Trophoblast cell (in vitro differentiated cells and primary cell): ENCODE results near the gene POLR3K.
"Not testable (repeated sequence)": the region's sequence is repeated elsewhere in the genome, so short reads cannot be mapped to it uniquely, and the experiment has no call there.

ENCODE experiments used
- DNase-seq, 2 donors: peaks; one replicate each; pipeline ENCODE4 v3.0.0-alpha.2; 2016
- H2AFZ ChIP-seq: 2 replicates; pipeline ENCODE4 v1.6.1; 2013; ENCODE audit warnings: low read length, moderate library complexity, mild to moderate bottlenecking; ENCODE audit not compliant: insufficient read depth, poor library complexity
- H2AK5ac ChIP-seq: 2 replicates; pipeline ENCODE4 v1.6.1; 2013; ENCODE audit warnings: mild to moderate bottlenecking, low read length
- H2BK120ac ChIP-seq: 2 replicates; pipeline ENCODE4 v1.6.1; 2013; ENCODE audit warnings: low read length, mild to moderate bottlenecking, moderate library complexity; ENCODE audit not compliant: insufficient read depth, poor library complexity
- H2BK12ac ChIP-seq: 2 replicates; pipeline ENCODE4 v1.6.1; 2013; ENCODE audit warnings: mild to moderate bottlenecking, low read length, moderate library complexity
- H2BK5ac ChIP-seq: 2 replicates; pipeline ENCODE4 v1.6.1; 2013; ENCODE audit warnings: low read length, low read depth, moderate library complexity, mild to moderate bottlenecking; ENCODE audit not compliant: poor library complexity
- H3K14ac ChIP-seq: 2 replicates; pipeline ENCODE4 v1.6.1; 2013; ENCODE audit warnings: mild to moderate bottlenecking, low read length
- H3K18ac ChIP-seq: 2 replicates; pipeline ENCODE4 v1.6.1; 2013; ENCODE audit warnings: mild to moderate bottlenecking, low read length
- H3K23ac ChIP-seq: 2 replicates; pipeline ENCODE4 v1.6.1; 2013; ENCODE audit warnings: low read length
- H3K27ac ChIP-seq: 2 replicates; pipeline ENCODE4 v1.5.1; 2013; ENCODE audit warnings: low read depth, mild to moderate bottlenecking, inconsistent platforms, low read length, moderate library complexity
- H3K27me3 ChIP-seq: 2 replicates; pipeline ENCODE4 v1.6.1; 2013; ENCODE audit warnings: inconsistent platforms, mild to moderate bottlenecking, low read length, moderate library complexity; ENCODE audit not compliant: insufficient read depth
- H3K36me3 ChIP-seq, 2 experiments: 1 replicate in 1 of 2; 2 replicates in 1 of 2; pipeline ENCODE4 v1.6.1; 2013; ENCODE audit warnings: low read length in 2 of 2, mild to moderate bottlenecking in 2 of 2, moderate library complexity in 1 of 2; ENCODE audit not compliant: insufficient read depth in 2 of 2, control insufficient read depth in 1 of 2
- H3K4ac ChIP-seq: 2 replicates; pipeline ENCODE4 v1.6.1; 2013; ENCODE audit warnings: low read depth, mild to moderate bottlenecking, low read length, moderate library complexity
- H3K4me1 ChIP-seq, 2 experiments: 1 replicate in 1 of 2; 2 replicates in 1 of 2; pipeline ENCODE4 v1.6.1; 2013; ENCODE audit warnings: low read length in 2 of 2, mild to moderate bottlenecking in 2 of 2, moderate library complexity in 1 of 2; ENCODE audit not compliant: insufficient read depth in 2 of 2, control insufficient read depth in 1 of 2
- H3K4me2 ChIP-seq: 2 replicates; pipeline ENCODE4 v1.6.1; 2013; ENCODE audit warnings: inconsistent platforms, mild to moderate bottlenecking, low read length, moderate library complexity
- H3K4me3 ChIP-seq: 2 replicates; pipeline ENCODE4 v1.5.1; 2013; ENCODE audit warnings: mild to moderate bottlenecking, low read depth, low read length, inconsistent platforms
- H3K79me1 ChIP-seq: one replicate; pipeline ENCODE4 v1.6.1; 2013; ENCODE audit warnings: low read length
- H3K79me2 ChIP-seq: 2 replicates; pipeline ENCODE4 v1.6.1; 2013; ENCODE audit warnings: low read length, mild to moderate bottlenecking; ENCODE audit not compliant: control insufficient read depth, insufficient read depth, poor library complexity
- H3K9ac ChIP-seq: 2 replicates; pipeline ENCODE4 v1.6.1; 2013; ENCODE audit warnings: mild to moderate bottlenecking, low read length
- H3K9me3 ChIP-seq: 2 replicates; pipeline ENCODE4 v1.6.1; 2013; ENCODE audit warnings: low read depth, mild to moderate bottlenecking, control low read depth, inconsistent platforms, low read length; ENCODE audit not compliant: insufficient read depth
- H4K12ac ChIP-seq: 2 replicates; pipeline ENCODE4 v1.6.1; 2013; ENCODE audit warnings: low read depth, mild to moderate bottlenecking, low read length, moderate library complexity
- H4K8ac ChIP-seq: 2 replicates; pipeline ENCODE4 v1.6.1; 2013; ENCODE audit warnings: low read depth, mild to moderate bottlenecking, low read length, moderate library complexity
- H4K91ac ChIP-seq: one replicate; pipeline ENCODE4 v1.6.1; 2013; ENCODE audit warnings: low read depth, mild to moderate bottlenecking, low read length, moderate library complexity
- WGBS: extraction: QIAGEN DNeasy Blood & Tissue Kit; methylation state at CpG from one replicate; pipeline ENCODE4 v1.1.7; 2013; ENCODE audit warnings: missing lambda C conversion rate; ENCODE audit not compliant: insufficient read length, insufficient coverage; ENCODE audit errors: extremely low coverage; 5-methylcytosine and 5-hydroxymethylcytosine counted together

POLR3K gene

DNA sequence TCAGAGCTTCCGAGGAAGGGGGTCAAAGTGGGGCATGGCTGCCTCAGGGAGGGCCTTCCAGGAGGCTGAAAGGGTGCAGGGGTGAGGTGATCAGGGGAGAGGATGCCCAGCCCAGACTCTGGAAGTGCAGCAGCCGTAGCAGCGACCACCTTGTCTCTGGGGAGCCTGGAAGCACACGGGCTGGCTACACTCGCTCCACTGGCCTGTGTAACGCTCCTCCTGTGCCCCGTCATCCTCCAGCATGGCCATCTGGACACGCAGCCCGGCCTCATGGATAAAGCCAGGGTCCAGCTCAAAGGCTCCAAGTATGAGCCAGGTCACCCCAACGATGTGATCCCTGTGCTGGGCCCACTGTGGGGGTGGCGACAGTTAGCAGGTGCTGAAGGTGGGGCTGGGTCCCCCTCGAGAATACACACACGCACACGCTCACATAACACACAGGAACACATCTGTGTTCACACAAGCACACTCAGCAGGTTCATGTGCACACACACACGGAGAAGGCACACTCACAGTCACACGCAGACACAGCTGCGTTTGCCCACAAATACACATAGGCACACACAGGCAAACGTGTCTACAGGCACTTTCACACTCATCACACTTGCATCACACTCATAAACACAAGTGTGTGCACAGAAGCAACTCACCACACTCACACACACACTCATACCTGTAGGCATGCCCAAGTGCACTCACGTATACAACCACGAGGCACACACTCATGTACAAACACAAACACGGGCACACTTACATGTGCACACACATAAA lies 19.3 kb downstream of the POLR3K start:
- Histone ChIP-seq H2BK12ac (no peak overlapping the region), H3K27me3 (no peaks in the 10 kb centered on the region), H3K4me3 (no peak overlapping the region), H2BK120ac (no peak overlapping the region), H3K36me3 (no peaks in the 10 kb centered on the region), H3K14ac (no peak overlapping the region), H3K79me2 (no peaks in the 10 kb centered on the region), H3K4me2 (no peak overlapping the region), H3K18ac (no peak overlapping the region), H3K9ac (no peak overlapping the region), H4K91ac (no peak overlapping the region), H3K9me3 (peaks cover 2% of the 10 kb centered on the region), H3K4me1 (no peaks in the 10 kb centered on the region), H3K4ac (no peak overlapping the region), H2AFZ (no peak overlapping the region), H2BK5ac (no peak overlapping the region), H3K23ac (no peak overlapping the region), H3K79me1 (no peaks in the 10 kb centered on the region), H3K27ac (no peak overlapping the region), H4K12ac (no peak overlapping the region), H2AK5ac (no peak overlapping the region), H4K8ac (no peak overlapping the region)
- DNase-seq: no peak
- no CpG with 5 or more reads among the region's 21 CpGs for WGBS

GRCh38 chr16:33154-33876 lies 20.1 kb downstream of the POLR3K start:
- not testable (repeated sequence) for H3K79me2 ChIP-seq, H4K12ac ChIP-seq, H3K4me2 ChIP-seq, H3K4ac ChIP-seq, H3K23ac ChIP-seq, H3K18ac ChIP-seq, H2AK5ac ChIP-seq, H3K79me1 ChIP-seq, H3K14ac ChIP-seq, H3K27me3 ChIP-seq, H3K4me3 ChIP-seq, DNase-seq, H2BK5ac ChIP-seq, H3K9me3 ChIP-seq, H3K9ac ChIP-seq, H4K8ac ChIP-seq, H3K4me1 ChIP-seq, H2AFZ ChIP-seq, H3K27ac ChIP-seq, H3K36me3 ChIP-seq, H2BK12ac ChIP-seq, H2BK120ac ChIP-seq, H4K91ac ChIP-seq
- no CpG with 5 or more reads among the region's 8 CpGs for WGBS

GRCh38 chr16:30627-31026 lies 22.8 kb downstream of the POLR3K start:
- H4K12ac ChIP-seq, H3K4me2 ChIP-seq, H3K27ac ChIP-seq, H3K23ac ChIP-seq, H3K36me3 ChIP-seq, H3K4me1 ChIP-seq, H3K14ac ChIP-seq, H3K9ac ChIP-seq, H3K27me3 ChIP-seq, H2BK120ac ChIP-seq, H2BK12ac ChIP-seq, H3K4ac ChIP-seq, H3K4me3 ChIP-seq, H3K79me1 ChIP-seq, H2AFZ ChIP-seq, H3K18ac ChIP-seq, H3K79me2 ChIP-seq, H4K8ac ChIP-seq, H4K91ac ChIP-seq, DNase-seq, H3K9me3 ChIP-seq, H2AK5ac ChIP-seq, H2BK5ac ChIP-seq: not testable (repeated sequence)
- no CpG with 5 or more reads among the region's 7 CpGs for WGBS

GRCh38 chr16:25926-26348 lies 27.5 kb downstream of the POLR3K start:
- not testable (repeated sequence) for H3K18ac ChIP-seq, H3K79me1 ChIP-seq, H2BK5ac ChIP-seq, H3K27ac ChIP-seq, H2BK12ac ChIP-seq, H3K36me3 ChIP-seq, H3K23ac ChIP-seq, DNase-seq, H3K4me2 ChIP-seq, H3K4me3 ChIP-seq, H4K8ac ChIP-seq, H4K91ac ChIP-seq, H3K79me2 ChIP-seq, H3K27me3 ChIP-seq, H3K14ac ChIP-seq, H2BK120ac ChIP-seq, H3K9ac ChIP-seq, H3K4me1 ChIP-seq, H2AFZ ChIP-seq, H2AK5ac ChIP-seq, H3K9me3 ChIP-seq, H4K12ac ChIP-seq, H3K4ac ChIP-seq
- no CpG with 5 or more reads among the region's 5 CpGs for WGBS
